Measurements from ENCODE around the gene LDLRAD4. TPM values are rescaled to one million over a fixed set of nuclear protein-coding genes. Genes with fewer than 3 reads are reported as not detected.

Gene LDLRAD4
- total RNA-seq, 4 donors from 2014 or later: 14.0 to 36.9 (median 29.3) TPM

DNA sequence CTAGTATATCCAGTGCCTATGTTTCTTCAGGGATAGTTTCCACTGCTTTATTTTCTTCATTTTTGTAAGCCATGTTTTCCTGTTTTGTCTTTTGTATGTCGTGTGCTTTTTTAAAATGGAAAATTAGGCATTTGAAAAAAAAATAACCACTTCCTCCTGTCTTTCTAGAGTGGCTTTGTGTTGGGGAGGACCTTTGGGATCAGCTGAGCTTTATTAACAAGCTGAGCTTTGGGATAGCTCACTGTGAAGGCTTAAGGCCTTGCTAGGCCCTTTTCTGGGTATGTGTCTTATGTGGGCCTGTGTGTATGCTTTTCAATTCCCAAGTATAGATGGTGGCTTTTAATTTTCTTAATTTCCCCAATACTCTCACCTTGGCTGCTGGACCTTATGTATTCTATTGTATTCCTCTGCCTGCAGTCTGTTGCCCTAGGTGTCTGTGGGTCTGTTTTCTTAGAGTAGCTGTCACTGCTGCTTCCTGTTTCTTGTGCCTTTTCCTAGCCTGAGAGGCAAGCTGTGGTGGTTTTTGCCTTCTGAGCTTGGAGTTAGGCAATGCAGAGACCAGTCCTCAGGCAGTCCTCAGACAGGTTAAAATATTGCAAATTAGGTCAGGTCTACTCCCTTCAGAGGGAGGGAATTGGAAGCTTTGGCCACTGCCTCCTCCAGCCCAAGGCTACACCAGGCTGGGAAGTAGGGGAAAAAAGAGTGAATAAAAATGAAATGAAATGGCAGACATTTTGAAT is 134.7 kb downstream of the LDLRAD4 start:
- H3K27ac ChIP-seq: peak overlapping the region in 2 of 4 donors; percentile 23 to 34
- no peak for DNase-seq (ENCODE audit: low spot score in 2 of 2)

DNA sequence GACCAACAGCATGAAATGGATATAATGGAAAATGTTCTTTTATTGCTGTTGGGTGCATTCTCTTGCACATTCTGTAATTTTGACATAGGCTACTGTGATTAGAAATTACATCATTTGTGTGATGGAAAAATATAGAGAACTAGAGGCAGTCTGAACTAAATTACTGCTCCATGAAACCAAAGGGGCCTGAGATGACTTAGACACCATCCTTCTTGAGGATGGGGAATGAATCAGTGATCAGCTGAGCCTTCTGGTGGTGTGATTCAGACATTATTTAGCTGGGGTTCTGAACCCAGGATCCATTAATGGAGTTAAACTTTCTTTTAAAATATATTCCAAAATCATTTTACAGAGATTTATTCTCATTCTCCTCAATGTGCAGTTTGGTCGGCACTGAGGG is 135.8 kb downstream of the LDLRAD4 start:
- no peak overlapping the region for H3K4me3 ChIP-seq
- TF ChIP-seq, protein P1, sequence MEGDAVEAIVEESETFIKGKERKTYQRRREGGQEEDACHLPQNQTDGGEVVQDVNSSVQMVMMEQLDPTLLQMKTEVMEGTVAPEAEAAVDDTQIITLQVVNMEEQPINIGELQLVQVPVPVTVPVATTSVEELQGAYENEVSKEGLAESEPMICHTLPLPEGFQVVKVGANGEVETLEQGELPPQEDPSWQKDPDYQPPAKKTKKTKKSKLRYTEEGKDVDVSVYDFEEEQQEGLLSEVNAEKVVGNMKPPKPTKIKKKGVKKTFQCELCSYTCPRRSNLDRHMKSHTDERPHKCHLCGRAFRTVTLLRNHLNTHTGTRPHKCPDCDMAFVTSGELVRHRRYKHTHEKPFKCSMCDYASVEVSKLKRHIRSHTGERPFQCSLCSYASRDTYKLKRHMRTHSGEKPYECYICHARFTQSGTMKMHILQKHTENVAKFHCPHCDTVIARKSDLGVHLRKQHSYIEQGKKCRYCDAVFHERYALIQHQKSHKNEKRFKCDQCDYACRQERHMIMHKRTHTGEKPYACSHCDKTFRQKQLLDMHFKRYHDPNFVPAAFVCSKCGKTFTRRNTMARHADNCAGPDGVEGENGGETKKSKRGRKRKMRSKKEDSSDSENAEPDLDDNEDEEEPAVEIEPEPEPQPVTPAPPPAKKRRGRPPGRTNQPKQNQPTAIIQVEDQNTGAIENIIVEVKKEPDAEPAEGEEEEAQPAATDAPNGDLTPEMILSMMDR (IDR thresholded peaks at IDR 0.05): no peak
- TF ChIP-seq EP300 (IDR thresholded peaks at IDR 0.05) (no peak), POLR2A (IDR thresholded peaks at IDR 0.05) (no peak)
- H3K4me1 ChIP-seq: no peaks in the 10 kb centered on the region
- no peak for DNase-seq (ENCODE audit: low spot score in 2 of 2)
- WGBS, 2 donors: 95 to 100% methylated on average over 1 of the region's 1 CpG
- peaks cover 0 to 15% (median 0%) of the 10 kb centered on the region in 4 donors for H3K9me3 ChIP-seq
- H3K27me3 ChIP-seq: no peaks in the 10 kb centered on the region
- no peak overlapping the region for H3K27ac ChIP-seq
- no peaks in the 10 kb centered on the region for H3K36me3 ChIP-seq

More for the DNA sequence above, 134.7 kb downstream of the LDLRAD4 start:
- no peaks in the 10 kb centered on the region for H3K4me1 ChIP-seq
- no peak for TF ChIP-seq POLR2A (IDR thresholded peaks at IDR 0.05)
- TF ChIP-seq, protein P1 (IDR thresholded peaks at IDR 0.05): no peak
- no peak for TF ChIP-seq EP300 (IDR thresholded peaks at IDR 0.05)
- H3K9me3 ChIP-seq: peaks cover 0 to 27% (median 0%) of the 10 kb centered on the region in 4 donors
- H3K36me3 ChIP-seq: peaks cover 0 to 6% (median 0%) of the 10 kb centered on the region in 3 donors
- 38 to 40% methylated on average over 1 of the region's 1 CpG for WGBS, 2 donors
- H3K4me3 ChIP-seq: no peak overlapping the region
- H3K27me3 ChIP-seq: no peaks in the 10 kb centered on the region

DNA sequence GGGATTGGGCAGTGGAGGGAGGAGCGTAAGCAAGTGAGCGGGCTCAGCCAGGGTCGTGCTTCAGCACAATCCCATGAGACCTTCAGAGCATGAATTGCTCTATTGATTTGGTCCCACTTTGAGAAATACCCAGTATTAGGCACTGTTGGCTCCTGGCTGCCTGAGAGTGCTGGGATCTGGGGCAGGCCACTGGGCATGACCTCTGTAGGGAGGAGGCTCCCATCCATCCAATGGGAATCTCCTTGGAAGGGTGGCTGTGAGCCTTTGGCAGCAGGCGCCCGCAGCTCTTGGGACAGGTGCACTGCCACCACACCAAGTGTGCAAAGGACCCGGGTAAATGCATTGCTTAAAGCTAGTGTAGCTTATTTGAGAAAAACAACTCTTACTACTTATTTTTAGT is 137.5 kb downstream of the LDLRAD4 start:
- Histone ChIP-seq H3K4me3 (no peak overlapping the region), H3K27me3 (no peaks in the 10 kb centered on the region), H3K4me1 (no peaks in the 10 kb centered on the region), H3K27ac (no peak overlapping the region), H3K36me3 (no peaks in the 10 kb centered on the region), H3K9me3 (peaks cover 0 to 6% (median 0%) of the 10 kb centered on the region in 4 donors)
- 86 to 87% methylated on average over 6 of the region's 6 CpGs for WGBS, 2 donors
- TF ChIP-seq, protein P1 (IDR thresholded peaks at IDR 0.05): no peak
- no peak for DNase-seq (ENCODE audit: low spot score in 2 of 2)

DNA sequence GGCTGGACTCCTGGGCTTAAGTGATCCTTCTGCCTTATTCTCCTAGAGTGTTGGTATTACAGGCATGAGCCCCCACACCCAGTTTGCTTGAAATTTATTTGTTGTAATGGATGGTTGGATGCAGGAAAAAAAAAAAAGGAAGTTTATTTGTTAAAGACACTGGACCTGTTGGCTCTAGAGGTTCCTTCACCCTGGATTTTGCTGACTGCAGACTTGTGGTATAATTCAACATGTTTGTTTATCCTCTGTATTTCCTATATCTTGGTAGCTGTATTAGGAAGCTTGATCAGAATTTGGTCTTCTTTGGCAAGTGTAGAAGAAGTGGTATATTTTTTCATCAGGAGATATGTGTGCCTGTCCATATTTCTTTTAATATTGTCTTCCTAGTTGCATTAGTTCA is 138.7 kb downstream of the LDLRAD4 start:
- TF ChIP-seq, protein P1 (IDR thresholded peaks at IDR 0.05): no peak
- TF ChIP-seq EP300 (IDR thresholded peaks at IDR 0.05) (no peak), POLR2A (IDR thresholded peaks at IDR 0.05) (no peak)
- no peak overlapping the region for H3K27ac ChIP-seq
- H3K4me3 ChIP-seq: no peak overlapping the region
- H3K4me1 ChIP-seq: no peaks in the 10 kb centered on the region
- no peaks in the 10 kb centered on the region for H3K36me3 ChIP-seq
- no peaks in the 10 kb centered on the region for H3K27me3 ChIP-seq
- H3K9me3 ChIP-seq: peaks cover 0 to 3% (median 0%) of the 10 kb centered on the region in 4 donors
- DNase-seq (ENCODE audit: low spot score in 2 of 2): no peak

DNA sequence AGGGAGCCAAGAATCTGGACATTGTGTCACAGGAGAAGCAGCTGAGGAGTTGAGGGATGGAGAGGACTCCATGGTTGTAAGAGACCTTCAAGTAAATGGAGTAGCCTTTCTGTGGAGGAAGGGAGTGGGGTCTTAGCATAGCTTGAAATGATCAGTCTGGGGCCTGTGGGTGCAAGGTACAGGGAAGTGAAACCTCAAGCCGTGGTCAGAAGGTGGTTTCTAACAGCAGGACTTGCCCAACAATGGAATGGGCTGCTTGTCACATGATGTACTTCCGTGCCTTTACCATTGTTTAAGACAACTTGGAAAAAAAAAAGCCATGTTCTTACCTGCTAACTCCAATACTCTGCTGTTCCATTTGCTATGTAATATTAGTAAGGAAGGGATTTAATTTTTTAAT is 140.7 kb downstream of the LDLRAD4 start:
- 62 to 75% methylated on average over 2 of the region's 2 CpGs for WGBS, 2 donors
- H3K36me3 ChIP-seq: no peaks in the 10 kb centered on the region
- H3K27me3 ChIP-seq: no peaks in the 10 kb centered on the region
- no peak for DNase-seq (ENCODE audit: low spot score in 2 of 2)
- H3K4me3 ChIP-seq: no peak overlapping the region
- H3K27ac ChIP-seq: no peak overlapping the region
- TF ChIP-seq EP300 (IDR thresholded peaks at IDR 0.05): peak in 1 of 2 donors; percentile 43
- TF ChIP-seq, protein P1 (IDR thresholded peaks at IDR 0.05): no peak
- H3K4me1 ChIP-seq: peaks cover 0 to 9% (median 0%) of the 10 kb centered on the region in 4 donors
- no peaks in the 10 kb centered on the region for H3K9me3 ChIP-seq

Data from tibial nerve (tissue), 4 donors.